Body of pancreas (tissue), 4 donors: ENCODE results near the gene RUNDC3A. TPM values are rescaled to one million over a fixed set of nuclear protein-coding genes. Genes with fewer than 3 reads are reported as not detected.
A peak's percentile ranks its signal among the peaks of the same experiment; 100 is the strongest.
"Not testable (repeated sequence)": the region's sequence is repeated elsewhere in the genome, so short reads cannot be mapped to it uniquely, and the experiment has no call there.

Source experiments
- ATAC-seq: fragments of 150-250 bp; one replicate; pipeline ENCODE4 v1.9.1; 2016
- DNase-seq, 4 donors: peaks; one replicate each; pipeline ENCODE4 v3.0.0-alpha.2; 2019
- H3K27ac ChIP-seq, 4 donors: fragments of 200-600 bp; sonication (generic); 1 replicate in 3 of 4; 2 replicates in 1 of 4; pipeline versions ENCODE4 v1.5.1 to v1.6.1; 2016 to 2019; ENCODE audit warnings: mild to moderate bottlenecking in 1 of 4, mixed read lengths in 1 of 4, moderate library complexity in 1 of 4
- H3K27me3 ChIP-seq, 2 donors: fragments of 200-600 bp; sonication (generic); one replicate each; pipeline ENCODE4 v1.6.0; 2016; ENCODE audit warnings: mild to moderate bottlenecking in 1 of 2
- H3K36me3 ChIP-seq, 2 donors: fragments of 200-600 bp; sonication (generic); replicated peaks in 1 of 2; 2 replicates each; pipeline ENCODE4 v1.5.1; 2016; ENCODE audit warnings: low read depth in 2 of 2; ENCODE audit not compliant: insufficient read depth in 1 of 2
- H3K4me1 ChIP-seq: fragments of 200-600 bp; sonication (generic); one replicate; pipeline ENCODE4 v1.6.0; 2016
- H3K4me3 ChIP-seq, 2 donors: fragments of 200-600 bp; sonication (generic); 1 replicate in 1 of 2; 2 replicates in 1 of 2; pipeline ENCODE4 v1.5.1; 2016 to 2019
- H3K9me3 ChIP-seq, 3 donors: fragments of 200-600 bp; sonication (generic); 1 replicate in 2 of 3; 2 replicates in 1 of 3; pipeline ENCODE4 v1.5.1; 2016
- POLR2A ChIP-seq, 3 donors: fragments of 450-650 bp; IDR thresholded peaks; one replicate each; pipeline ENCODE4 v1.6.1; 2016; ENCODE audit warnings: antibody characterized with exemption in 3 of 3, mild to moderate bottlenecking in 2 of 3
- WGBS, 2 donors: methylation state at CpG; one replicate each; pipeline ENCODE4 v1.1.5; 2017; 5-methylcytosine and 5-hydroxymethylcytosine counted together
- intact Hi-C: fragments of 100-400 bp; cut with DNase I; formaldehyde crosslinking; loops from one replicate; pipeline ENCODE4 v1.15.1; 2023
- total RNA-seq, 2 donors: library from RNA; depleted of rRNA; stranded (reverse); fragments of >200 nt; gene quantifications; one replicate each; pipeline ENCODE4 v1.1.0, GENCODE V29; 2016
- TF ChIP-seq, protein P1 (sequence below), 7 experiments: fragments of 450-650 bp in 4 of 7; fragments of 200-600 bp in 3 of 7; sonication (generic) in 3 of 7; IDR thresholded peaks; one replicate each; pipeline ENCODE4 v1.5.1; 2016 to 2019; ENCODE audit warnings: antibody characterized with exemption in 7 of 7

Gene RUNDC3A
- total RNA-seq, 2 donors from 2014 or later, result 2.6 TPM; not detected in 1

DNA sequence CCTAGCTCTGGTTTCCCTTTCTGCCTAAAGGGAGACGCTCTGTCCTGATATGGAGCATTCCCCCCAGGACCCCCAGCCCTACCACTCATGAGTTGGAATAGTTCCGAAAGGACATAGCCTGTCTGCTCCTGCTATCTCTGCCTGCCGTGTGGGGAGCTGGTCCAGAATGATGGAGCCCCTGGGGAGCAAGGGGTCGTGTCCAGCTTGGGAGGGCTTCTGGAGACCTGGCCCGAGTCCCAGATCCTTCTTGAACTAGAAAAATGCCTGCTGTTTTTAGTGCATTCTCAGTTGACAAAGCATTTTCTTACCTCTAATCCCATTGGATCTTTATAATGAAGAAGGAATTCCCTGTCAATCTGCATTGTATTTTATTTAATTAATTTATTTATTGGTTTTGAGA is 27.6 kb downstream of the RUNDC3A start:
- no peak overlapping the region for H3K4me3 ChIP-seq
- TF ChIP-seq, protein P1, sequence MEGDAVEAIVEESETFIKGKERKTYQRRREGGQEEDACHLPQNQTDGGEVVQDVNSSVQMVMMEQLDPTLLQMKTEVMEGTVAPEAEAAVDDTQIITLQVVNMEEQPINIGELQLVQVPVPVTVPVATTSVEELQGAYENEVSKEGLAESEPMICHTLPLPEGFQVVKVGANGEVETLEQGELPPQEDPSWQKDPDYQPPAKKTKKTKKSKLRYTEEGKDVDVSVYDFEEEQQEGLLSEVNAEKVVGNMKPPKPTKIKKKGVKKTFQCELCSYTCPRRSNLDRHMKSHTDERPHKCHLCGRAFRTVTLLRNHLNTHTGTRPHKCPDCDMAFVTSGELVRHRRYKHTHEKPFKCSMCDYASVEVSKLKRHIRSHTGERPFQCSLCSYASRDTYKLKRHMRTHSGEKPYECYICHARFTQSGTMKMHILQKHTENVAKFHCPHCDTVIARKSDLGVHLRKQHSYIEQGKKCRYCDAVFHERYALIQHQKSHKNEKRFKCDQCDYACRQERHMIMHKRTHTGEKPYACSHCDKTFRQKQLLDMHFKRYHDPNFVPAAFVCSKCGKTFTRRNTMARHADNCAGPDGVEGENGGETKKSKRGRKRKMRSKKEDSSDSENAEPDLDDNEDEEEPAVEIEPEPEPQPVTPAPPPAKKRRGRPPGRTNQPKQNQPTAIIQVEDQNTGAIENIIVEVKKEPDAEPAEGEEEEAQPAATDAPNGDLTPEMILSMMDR (IDR thresholded peaks at IDR 0.05), result no peak
- TF ChIP-seq POLR2A (IDR thresholded peaks at IDR 0.05), result no peak
- no peak overlapping the region for H3K27ac ChIP-seq
- H3K36me3 ChIP-seq, result no peaks in the 10 kb centered on the region
- no peak for DNase-seq
- no peaks in the 10 kb centered on the region for H3K27me3 ChIP-seq
- no peaks in the 10 kb centered on the region for H3K9me3 ChIP-seq
- 34 to 41% methylated on average over 5 of the region's 5 CpGs for WGBS, 2 donors
- no peak for ATAC-seq
- intact Hi-C loops, result no loop called here
- peaks cover 12% of the 10 kb centered on the region for H3K4me1 ChIP-seq

DNA sequence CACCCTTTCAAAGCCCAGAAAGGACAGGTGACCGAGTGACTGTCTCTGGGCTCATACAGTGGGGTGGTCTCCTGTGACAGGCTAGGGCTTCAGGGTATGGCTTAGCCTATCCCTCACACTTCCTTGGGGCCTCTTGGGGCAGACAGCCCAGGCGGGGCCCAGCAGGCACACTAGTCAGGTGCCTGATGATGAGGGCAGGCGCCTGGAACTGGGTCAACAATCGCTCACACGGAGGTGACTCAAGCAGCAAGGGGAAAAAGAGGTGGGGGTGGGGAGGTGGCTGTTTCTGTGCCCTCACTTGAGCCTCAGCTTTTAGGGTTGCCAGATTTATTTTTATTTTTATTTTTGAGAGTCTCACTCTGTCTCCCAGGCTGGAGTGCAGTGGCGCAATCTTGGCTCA is 30.3 kb downstream of the RUNDC3A start:
- Histone ChIP-seq H3K27me3 (no peaks in the 10 kb centered on the region), H3K4me3 (no peak overlapping the region), H3K4me1 (no peaks in the 10 kb centered on the region), H3K27ac (no peak overlapping the region), H3K36me3 (no peaks in the 10 kb centered on the region), H3K9me3 (no peaks in the 10 kb centered on the region)
- intact Hi-C loops, result no loop called here
- TF ChIP-seq POLR2A (IDR thresholded peaks at IDR 0.05), result no peak
- TF ChIP-seq, protein P1 (IDR thresholded peaks at IDR 0.05), result no peak
- DNase-seq (peak in 1 of 4 donors; percentile 40), ATAC-seq (no peak)
- WGBS, 2 donors, result 54 to 59% methylated on average over 2 to 6 of the region's 6 CpGs

DNA sequence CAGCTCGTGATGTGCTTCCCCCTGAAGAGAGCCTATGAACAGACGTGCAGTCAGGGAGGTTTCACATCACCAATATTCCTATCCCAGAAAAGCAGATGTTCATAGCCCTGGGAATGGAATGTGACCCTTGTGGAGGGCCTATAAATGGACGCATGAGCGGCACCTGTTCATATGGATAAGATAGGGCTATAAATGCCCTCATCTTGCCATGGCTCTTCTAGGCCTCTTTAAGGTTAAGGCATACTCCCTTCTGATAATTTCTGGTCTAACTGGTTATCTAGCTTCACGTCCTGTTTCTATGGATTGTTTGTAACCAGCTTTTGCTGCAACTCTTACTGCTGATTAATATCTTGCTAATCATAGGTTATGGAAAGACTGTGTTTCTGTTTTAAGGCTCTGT is 32.2 kb downstream of the RUNDC3A start:
- H3K9me3 ChIP-seq, intact Hi-C loops, ATAC-seq, H3K4me3 ChIP-seq, H3K27ac ChIP-seq, H3K27me3 ChIP-seq, H3K4me1 ChIP-seq, DNase-seq, H3K36me3 ChIP-seq: not testable (repeated sequence)
- WGBS, 2 donors, result 61 to 62% methylated on average over 5 of the region's 5 CpGs

DNA sequence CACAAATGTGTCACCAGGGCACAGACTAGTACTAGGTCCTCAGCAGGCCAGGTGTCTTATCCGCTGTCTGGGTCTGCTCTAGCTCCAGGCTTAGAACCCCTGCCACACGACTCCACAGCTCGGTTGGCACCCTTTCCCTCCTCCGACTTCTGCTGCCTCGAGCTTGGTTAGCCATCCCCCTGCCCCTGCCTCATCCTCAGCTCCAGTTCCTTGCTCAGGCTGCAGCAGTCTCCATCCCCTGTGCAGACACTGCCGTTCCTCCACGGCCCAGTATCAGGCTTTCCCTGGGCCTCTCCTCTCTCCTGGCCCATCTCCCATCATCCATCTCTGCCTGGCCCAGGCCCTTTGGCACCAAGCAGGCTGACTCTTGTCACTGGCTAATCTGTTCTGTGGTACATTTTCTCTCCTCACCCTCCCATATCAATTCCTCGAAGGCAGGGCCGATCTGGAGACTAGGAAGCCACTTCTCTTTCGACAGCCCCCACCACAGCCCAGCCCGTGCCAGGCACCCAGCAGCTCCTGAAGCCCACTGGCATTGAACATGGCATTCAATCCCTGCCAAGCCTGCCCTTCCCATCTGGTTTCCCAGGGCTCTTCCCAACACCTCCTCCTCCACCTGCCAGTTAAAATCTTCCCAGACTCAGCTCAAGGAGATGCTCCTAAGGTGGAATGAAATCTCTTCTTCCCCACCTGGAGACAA is 35.3 kb downstream of the RUNDC3A start:
- ATAC-seq, result no peak
- intact Hi-C loops, result no loop called here
- Histone ChIP-seq H3K27ac (no peak overlapping the region), H3K36me3 (no peaks in the 10 kb centered on the region), H3K4me1 (peaks cover 17% of the 10 kb centered on the region), H3K9me3 (no peaks in the 10 kb centered on the region), H3K27me3 (no peaks in the 10 kb centered on the region), H3K4me3 (no peak overlapping the region)
- 60 to 68% methylated on average over 11 of the region's 11 CpGs for WGBS, 2 donors
- no peak for DNase-seq
- TF ChIP-seq, protein P1 (IDR thresholded peaks at IDR 0.05), result no peak
- no peak for TF ChIP-seq POLR2A (IDR thresholded peaks at IDR 0.05)

DNA sequence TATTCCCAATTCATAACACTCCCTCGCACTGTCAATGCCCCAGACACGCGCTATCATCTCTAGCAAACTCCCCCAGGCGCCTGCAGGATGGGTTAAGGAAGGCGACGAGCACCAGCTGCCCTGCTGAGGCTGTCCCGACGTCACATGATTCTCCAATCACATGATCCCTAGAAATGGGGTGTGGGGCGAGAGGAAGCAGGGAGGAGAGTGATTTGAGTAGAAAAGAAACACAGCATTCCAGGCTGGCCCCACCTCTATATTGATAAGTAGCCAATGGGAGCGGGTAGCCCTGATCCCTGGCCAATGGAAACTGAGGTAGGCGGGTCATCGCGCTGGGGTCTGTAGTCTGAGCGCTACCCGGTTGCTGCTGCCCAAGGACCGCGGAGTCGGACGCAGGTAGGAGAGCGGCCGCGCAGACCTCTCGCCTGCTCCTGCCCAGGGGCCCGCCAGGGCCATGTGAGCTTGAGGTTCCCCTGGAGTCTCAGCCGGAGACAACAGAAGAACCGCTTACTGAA is 36.6 kb downstream of the RUNDC3A start, which contains the start of gene GRN:
GRN (plus strand) TSS at position 364 of the 515 bp plus-strand sequence. CDS start 3,863 bp downstream, outside the sequence.
- ATAC-seq (peak; percentile 100), DNase-seq (peak; percentile 94 to 98 (median 96))
- H3K36me3 ChIP-seq, result peaks cover 0 to 6% of the 10 kb centered on the region in 2 donors
- H3K27me3 ChIP-seq, result no peaks in the 10 kb centered on the region
- H3K27ac ChIP-seq, result peak within 1 kb of the TSS; percentile 22 to 88 (median 74)
- peaks cover 17% of the 10 kb centered on the region for H3K4me1 ChIP-seq
- intact Hi-C loops, result no loop called here
- WGBS, 2 donors, result 0 to 1% methylated on average over 5 to 26 of the region's 26 CpGs
- peak within 1 kb of the TSS; percentile 34 to 71 for H3K4me3 ChIP-seq
- TF ChIP-seq, protein P1 (IDR thresholded peaks at IDR 0.05), result no peak
- peak; percentile 74 to 93 (median 91) for TF ChIP-seq POLR2A (IDR thresholded peaks at IDR 0.05)
- H3K9me3 ChIP-seq, result no peaks in the 10 kb centered on the region
